ENCODE measurements around the gene SULT1A3.
"Not testable (repeated sequence)": the region's sequence is repeated elsewhere in the genome, so short reads cannot be mapped to it uniquely, and the experiment has no call there.

The SULT1A3 gene

GRCh38 chr16:30186782-30187555, 12.1 kb upstream of the SULT1A3 start:
- FAIRE-seq: no peak
- DNase-seq (ENCODE audit: low spot score): no peak

- FAIRE-seq: no peak
- DNase-seq (ENCODE audit: low spot score): no peak
These were observed 11.5 kb upstream of the SULT1A3 start for GRCh38 chr16:30187556-30187865.

- no peak for DNase-seq (ENCODE audit: low spot score)
- FAIRE-seq: no peak
These were observed 11.0 kb upstream of the SULT1A3 start for GRCh38 chr16:30187971-30188561.

GRCh38 chr16:30191158-30191557, 7.9 kb upstream of the SULT1A3 start:
- DNase-seq (ENCODE audit: low spot score); FAIRE-seq: not testable (repeated sequence)

- FAIRE-seq; DNase-seq (ENCODE audit: low spot score): not testable (repeated sequence)
These were observed 6.0 kb upstream of the SULT1A3 start for GRCh38 chr16:30193098-30193497.

- peak; percentile 92 for FAIRE-seq
These were observed 5.4 kb upstream of the SULT1A3 start, which contains the start of the genes BOLA2B and SLX1A for GRCh38 chr16:30193615-30194014. Gene BOLA2B (minus strand): TSS chr16:30193666. CDS start chr16:30193595, 71 bp downstream. Gene SLX1A (plus strand): TSS chr16:30193875. CDS start chr16:30194085, 210 bp downstream.

GRCh38 chr16:30194172-30194925, 4.7 kb upstream of the SULT1A3 start:
- DNase-seq (ENCODE audit: low spot score): not testable (repeated sequence)
- peak; percentile 40 for FAIRE-seq

More at GRCh38 chr16:30193615-30194014, 5.4 kb upstream of the SULT1A3 start, which contains the start of the genes BOLA2B and SLX1A:
- DNase-seq (ENCODE audit: low spot score): not testable (repeated sequence)

- FAIRE-seq; DNase-seq (ENCODE audit: low spot score): not testable (repeated sequence)
These were observed 2.1 kb upstream of the SULT1A3 start for GRCh38 chr16:30197001-30197400.

- not testable (repeated sequence) for DNase-seq (ENCODE audit: low spot score)
- peak; percentile 58 for FAIRE-seq
These were observed 721 bp downstream of the SULT1A3 start for GRCh38 chr16:30199608-30200343.

- FAIRE-seq; DNase-seq (ENCODE audit: low spot score): not testable (repeated sequence)
These were observed 6.6 kb downstream of the SULT1A3 start for GRCh38 chr16:30205541-30206236.

GRCh38 chr16:30206252-30206651, 7.2 kb downstream of the SULT1A3 start:
- not testable (repeated sequence) for FAIRE-seq; DNase-seq (ENCODE audit: low spot score)

GRCh38 chr16:30207063-30207704, 8.1 kb downstream of the SULT1A3 start:
- peak; percentile 74 for FAIRE-seq
- DNase-seq (ENCODE audit: low spot score): not testable (repeated sequence)

- DNase-seq (ENCODE audit: low spot score); FAIRE-seq: not testable (repeated sequence)
These were observed 10.0 kb downstream of the SULT1A3 start for GRCh38 chr16:30209032-30209431.

GRCh38 chr16:30211414-30211813, 12.4 kb downstream of the SULT1A3 start:
- FAIRE-seq; DNase-seq (ENCODE audit: low spot score): not testable (repeated sequence)

- not testable (repeated sequence) for DNase-seq (ENCODE audit: low spot score); FAIRE-seq
These were observed 18.0 kb downstream of the SULT1A3 start for GRCh38 chr16:30217082-30217481.

- DNase-seq (ENCODE audit: low spot score); FAIRE-seq: not testable (repeated sequence)
These were observed 49.3 kb downstream of the SULT1A3 start, which contains the start of gene NPIPB13 for GRCh38 chr16:30248379-30248778. Gene NPIPB13 (minus strand): TSS chr16:30248479. CDS start chr16:30245573, 2,906 bp downstream.

Data from RCC 7860 (cell line).